Heart right ventricle (tissue), 16 donors: ENCODE data around the gene STMN1. TPM values are rescaled to one million over a fixed set of nuclear protein-coding genes. Genes with fewer than 3 reads are reported as not detected.
A peak's percentile ranks its signal among the peaks of the same experiment; 100 is the strongest.

ENCODE experiments used
- ATAC-seq, 8 donors: fragments of 200-7000 bp; cut with Tn5 transposase; one replicate each; pipeline ENCODE4 v1.9.1; 2020; ENCODE audit warnings: mild to moderate bottlenecking in 8 of 8, moderate library complexity in 8 of 8, moderate number of reproducible peaks in 1 of 8
- DNase-seq, 2 donors: peaks; one replicate each; pipeline ENCODE4 v3.0.0-alpha.2; 2020
- H3K27ac ChIP-seq, 10 donors: fragments of 200-600 bp; sonication (generic) in 2 of 10; one replicate each; pipeline versions ENCODE4 v1.5.0 to v1.8.0; 2020 to 2022; ENCODE audit warnings: mild to moderate bottlenecking in 3 of 10
- H3K27me3 ChIP-seq, 7 donors: fragments of 200-600 bp; one replicate each; pipeline ENCODE4 v1.8.0; 2021 to 2022; ENCODE audit warnings: mild to moderate bottlenecking in 2 of 7
- H3K36me3 ChIP-seq, 9 donors: fragments of 200-600 bp; sonication (generic) in 1 of 9; one replicate each; pipeline versions ENCODE4 v1.5.0 to v1.8.0; 2020 to 2022; ENCODE audit warnings: mild to moderate bottlenecking in 2 of 9
- H3K4me1 ChIP-seq, 9 donors: fragments of 200-600 bp; sonication (generic) in 1 of 9; one replicate each; pipeline versions ENCODE4 v1.5.0 to v1.8.0; 2020 to 2022; ENCODE audit warnings: mild to moderate bottlenecking in 4 of 9
- H3K4me3 ChIP-seq, 10 donors: fragments of 200-600 bp; sonication (generic) in 2 of 10; one replicate each; pipeline versions ENCODE4 v1.5.0 to v1.8.0; 2020 to 2022; ENCODE audit warnings: mild to moderate bottlenecking in 7 of 10, moderate library complexity in 2 of 10
- H3K9me3 ChIP-seq, 11 donors: fragments of 200-600 bp in 10 of 11; sonication (generic) in 2 of 11; one replicate each; pipeline versions ENCODE4 v1.5.0 to v1.8.0; 2013 to 2022; ENCODE audit warnings: mild to moderate bottlenecking in 2 of 11, control low read depth in 1 of 11, moderate library complexity in 1 of 11
- CTCF ChIP-seq, 9 donors: fragments of 200-600 bp; sonication (generic) in 2 of 9; IDR thresholded peaks; one replicate each; pipeline versions ENCODE4 v1.5.0 to v1.8.0; 2021 to 2022; ENCODE audit warnings: antibody characterized with exemption in 9 of 9, mild to moderate bottlenecking in 5 of 9, moderate library complexity in 1 of 9
- WGBS, 2 donors: extraction: QIAGEN DNeasy Blood & Tissue Kit; methylation state at CpG; one replicate each; pipeline ENCODE4 v1.1.7; 2013; ENCODE audit warnings: inconsistent platforms in 1 of 2; 5-methylcytosine and 5-hydroxymethylcytosine counted together
- intact Hi-C, 10 donors: fragments of 100-400 bp; cut with DNase I; formaldehyde crosslinking; loops; one replicate each; pipeline versions ENCODE4 v1.11.1 to v1.14.2; 2022
- polyA plus RNA-seq, 2 donors: library from polyadenylated mRNA; stranded (reverse); fragments of 200-250 nt; gene quantifications; one replicate each; pipeline ENCODE4 v1.2.3, GENCODE V29; 2013
- total RNA-seq, 10 donors: library from RNA; stranded (reverse); fragmentation: NEBNext Ultra II Directional in 3 of 10; extraction: Animal tissue kit (Norgen Biotek cat#: 25700) in 3 of 10; gene quantifications; one replicate each; pipeline versions ENCODE4 v1.2.1 to v1.2.4, GENCODE V29; 2021 to 2023
- donor health status: Arrhythmogenic right ventricular cardiomyopathy.
- donor health status: ischemic (EF 13 %, LVEDD 7.1; RV severe dilation, severe dysfunction).
- donor health status: healthy with polysubstance abuse.
- donor health status: DM: no; HTN: yes; CAD: no.
- donor health status: DM: no; HTN: no; CAD: no.
- donor health status: ischemic (EF 25% LVEDD 6.9; RV normal size, moderate dysfunction).
- donor health status: ischemic (EF 25% LVEDD 5.7; RV mildly dilated, moderate dysfunction).
- donor health status: healthy.
- donor health status: DM: yes; HTN: yes; CAD: no.
- donor health status: Ischemic cardiomyopathy.
- donor health status: ischemic (EF 35%, LVEDD 5.7; RV mildly dilated, moderate dysfunction).
- donor health status: nonischemic (EF 11% LVEDD 7.7; RV severe dilation, severe dysfunction).
- donor health status: DM: yes; HTN: yes; CAD: no.
- donor health status: PGD.
- donor health status: ischemic (EF 29% LVEDD 5.4; RV normal size, mild dysfunction).
- donor health status: nonischemic (EF 23%, LVEDD 6.1; RV moderate dilation, normal function).

STMN1 gene
- total and polyA plus RNA-seq, 12 donors = 16.0 to 85.7 (median 48.7) TPM

GRCh38 chr1:25863486-25864262, 42.5 kb downstream of the STMN1 start:
- peaks cover 0 to 28% (median 8%) of the 10 kb centered on the region in 9 donors for H3K4me1 ChIP-seq
- H3K27me3 ChIP-seq = no peaks in the 10 kb centered on the region
- DNase-seq = no peak
- 92% methylated on average over 25 of the region's 25 CpGs for WGBS, 2 donors
- no peak overlapping the region for H3K4me3 ChIP-seq
- no peaks in the 10 kb centered on the region for H3K9me3 ChIP-seq
- H3K36me3 ChIP-seq = peaks cover 0 to 9% (median 0%) of the 10 kb centered on the region in 9 donors
- ATAC-seq = no peak
- no peak overlapping the region for H3K27ac ChIP-seq
- intact Hi-C loops = no loop called here
- no peak for TF ChIP-seq CTCF (IDR thresholded peaks at IDR 0.05)

- 94 to 95% methylated on average over 20 of the region's 20 CpGs for WGBS, 2 donors
- intact Hi-C loops = no loop called here
- TF ChIP-seq CTCF (IDR thresholded peaks at IDR 0.05) = no peak
- Histone ChIP-seq H3K27ac (no peak overlapping the region), H3K27me3 (no peaks in the 10 kb centered on the region), H3K36me3 (peaks cover 0 to 9% (median 0%) of the 10 kb centered on the region in 9 donors), H3K4me1 (peaks cover 0 to 33% (median 12%) of the 10 kb centered on the region in 9 donors), H3K4me3 (no peak overlapping the region), H3K9me3 (no peaks in the 10 kb centered on the region)
- DNase-seq (no peak), ATAC-seq (no peak)
Observed at GRCh38 chr1:25862785-25863485, 43.3 kb downstream of the STMN1 start.

- intact Hi-C loops = no loop called here
- peaks cover 0 to 9% (median 0%) of the 10 kb centered on the region in 9 donors for H3K36me3 ChIP-seq
- H3K27ac ChIP-seq = peak overlapping the region in 2 of 10 donors; percentile 21 to 55
- H3K4me1 ChIP-seq = peaks cover 0 to 33% (median 12%) of the 10 kb centered on the region in 9 donors
- ATAC-seq = peak in 1 of 8 donors; percentile 25
- 76 to 83% methylated on average over 16 of the region's 16 CpGs for WGBS, 2 donors
- DNase-seq = no peak
- TF ChIP-seq CTCF (IDR thresholded peaks at IDR 0.05) = no peak
- no peaks in the 10 kb centered on the region for H3K27me3 ChIP-seq
- H3K4me3 ChIP-seq = no peak overlapping the region
- no peaks in the 10 kb centered on the region for H3K9me3 ChIP-seq
Observed at GRCh38 chr1:25861316-25862286, 44.6 kb downstream of the STMN1 start.
